SU-DHL-6 (cell line): ENCODE results near the gene STPG2.

Experiments
- EZH2phosphoT487 ChIP-seq: fragments of 200-600 bp; sonication (generic), shearing (Covaris generic); conservative IDR thresholded peaks from 2 replicates; pipeline ENCODE4 v1.6.1; 2018; ENCODE audit warnings: mild to moderate bottlenecking, antibody characterized with exemption, low read length, moderate library complexity, mixed read lengths
- TF ChIP-seq, protein P1 (sequence below): fragments of 200-600 bp; sonication (generic); IDR thresholded peaks from one replicate; pipeline ENCODE4 v1.5.1; 2017; ENCODE audit warnings: antibody characterized with exemption, mild to moderate bottlenecking, low read length, moderate library complexity; ENCODE audit not compliant: insufficient read depth, poor library complexity, severe bottlenecking

DNA sequence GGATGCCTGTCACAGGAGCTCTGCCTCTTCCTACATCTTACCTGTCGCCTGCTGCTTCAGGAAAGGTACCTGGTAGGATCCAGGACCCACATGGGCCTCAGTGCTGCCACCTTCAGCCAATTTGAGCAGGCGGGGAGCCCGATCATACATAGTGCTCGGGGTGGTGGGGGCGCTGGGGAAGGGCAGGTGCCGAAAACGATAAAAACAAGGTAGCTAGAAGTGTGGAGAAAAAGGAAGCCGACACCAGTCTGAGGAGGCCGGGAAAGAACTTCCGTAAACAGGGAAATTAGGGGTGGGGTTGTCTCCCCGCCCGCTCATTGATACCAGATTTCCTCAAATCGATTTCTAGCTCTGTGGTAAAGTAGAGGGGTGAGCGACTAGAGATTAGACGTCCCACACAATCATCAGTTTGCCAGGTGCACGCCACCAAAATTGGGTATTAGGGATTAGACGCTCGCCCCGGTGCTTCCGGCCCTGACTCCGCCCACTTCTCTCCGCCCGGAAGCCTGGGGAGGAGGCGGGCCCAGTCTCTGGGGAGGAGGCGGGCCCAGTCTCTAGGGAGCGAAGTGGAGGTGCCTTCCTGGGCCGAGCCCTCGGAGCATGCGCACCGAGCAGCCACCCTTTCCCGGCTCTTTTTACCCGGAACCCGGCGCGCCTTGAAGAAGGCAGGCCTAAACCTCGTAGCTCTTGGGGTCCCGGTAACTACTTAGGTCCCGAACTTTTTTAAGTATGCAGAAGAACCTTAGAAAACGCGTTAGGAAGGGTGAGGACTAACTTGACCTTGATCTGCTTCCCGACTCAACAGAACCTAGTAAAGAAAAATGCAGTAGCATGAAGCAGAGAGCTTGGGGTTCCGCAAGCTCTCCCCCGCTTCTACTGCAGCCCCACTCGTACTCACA lies at the start of gene STPG2:
- TF ChIP-seq, protein P1, sequence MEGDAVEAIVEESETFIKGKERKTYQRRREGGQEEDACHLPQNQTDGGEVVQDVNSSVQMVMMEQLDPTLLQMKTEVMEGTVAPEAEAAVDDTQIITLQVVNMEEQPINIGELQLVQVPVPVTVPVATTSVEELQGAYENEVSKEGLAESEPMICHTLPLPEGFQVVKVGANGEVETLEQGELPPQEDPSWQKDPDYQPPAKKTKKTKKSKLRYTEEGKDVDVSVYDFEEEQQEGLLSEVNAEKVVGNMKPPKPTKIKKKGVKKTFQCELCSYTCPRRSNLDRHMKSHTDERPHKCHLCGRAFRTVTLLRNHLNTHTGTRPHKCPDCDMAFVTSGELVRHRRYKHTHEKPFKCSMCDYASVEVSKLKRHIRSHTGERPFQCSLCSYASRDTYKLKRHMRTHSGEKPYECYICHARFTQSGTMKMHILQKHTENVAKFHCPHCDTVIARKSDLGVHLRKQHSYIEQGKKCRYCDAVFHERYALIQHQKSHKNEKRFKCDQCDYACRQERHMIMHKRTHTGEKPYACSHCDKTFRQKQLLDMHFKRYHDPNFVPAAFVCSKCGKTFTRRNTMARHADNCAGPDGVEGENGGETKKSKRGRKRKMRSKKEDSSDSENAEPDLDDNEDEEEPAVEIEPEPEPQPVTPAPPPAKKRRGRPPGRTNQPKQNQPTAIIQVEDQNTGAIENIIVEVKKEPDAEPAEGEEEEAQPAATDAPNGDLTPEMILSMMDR, result peak; percentile 17
- TF ChIP-seq EZH2phosphoT487, result no peak
